PC-9 (cell line): Measurements from ENCODE around the gene TUBB2A.

Source experiments
- EZH2 ChIP-seq: fragments of 200-600 bp; sonication (generic); IDR thresholded peaks from 2 replicates; pipeline ENCODE4 v1.8.0; 2017; ENCODE audit warnings: antibody characterized with exemption, low read depth
- TF ChIP-seq, protein P1 (sequence below): fragments of 200-600 bp; sonication (generic); conservative IDR thresholded peaks from 2 replicates; pipeline ENCODE4 v1.6.1; 2017; ENCODE audit warnings: mixed run types, antibody characterized with exemption, mild to moderate bottlenecking, moderate library complexity

DNA sequence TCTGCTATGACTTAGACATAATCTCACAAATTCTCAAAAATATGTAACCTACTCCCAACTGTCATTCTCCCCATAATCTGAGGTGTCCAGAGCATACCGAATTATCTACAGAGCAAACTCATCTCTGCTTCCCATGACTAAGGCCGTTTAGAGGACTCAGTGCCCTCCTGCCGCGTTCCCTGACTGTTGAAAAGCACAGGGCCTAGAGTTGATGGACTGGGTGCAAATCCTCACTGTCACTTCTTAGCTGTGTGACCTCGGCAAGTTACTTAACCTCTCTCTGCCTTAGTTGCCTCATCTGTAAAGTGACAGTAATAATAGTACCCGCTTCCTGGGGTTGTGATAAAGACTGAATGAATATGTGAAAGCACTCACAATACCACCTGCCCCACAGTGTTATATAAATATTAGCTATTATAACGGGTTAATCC, 4.7 kb upstream of the TUBB2A start:
- TF ChIP-seq EZH2 = no peak
- TF ChIP-seq, protein P1, sequence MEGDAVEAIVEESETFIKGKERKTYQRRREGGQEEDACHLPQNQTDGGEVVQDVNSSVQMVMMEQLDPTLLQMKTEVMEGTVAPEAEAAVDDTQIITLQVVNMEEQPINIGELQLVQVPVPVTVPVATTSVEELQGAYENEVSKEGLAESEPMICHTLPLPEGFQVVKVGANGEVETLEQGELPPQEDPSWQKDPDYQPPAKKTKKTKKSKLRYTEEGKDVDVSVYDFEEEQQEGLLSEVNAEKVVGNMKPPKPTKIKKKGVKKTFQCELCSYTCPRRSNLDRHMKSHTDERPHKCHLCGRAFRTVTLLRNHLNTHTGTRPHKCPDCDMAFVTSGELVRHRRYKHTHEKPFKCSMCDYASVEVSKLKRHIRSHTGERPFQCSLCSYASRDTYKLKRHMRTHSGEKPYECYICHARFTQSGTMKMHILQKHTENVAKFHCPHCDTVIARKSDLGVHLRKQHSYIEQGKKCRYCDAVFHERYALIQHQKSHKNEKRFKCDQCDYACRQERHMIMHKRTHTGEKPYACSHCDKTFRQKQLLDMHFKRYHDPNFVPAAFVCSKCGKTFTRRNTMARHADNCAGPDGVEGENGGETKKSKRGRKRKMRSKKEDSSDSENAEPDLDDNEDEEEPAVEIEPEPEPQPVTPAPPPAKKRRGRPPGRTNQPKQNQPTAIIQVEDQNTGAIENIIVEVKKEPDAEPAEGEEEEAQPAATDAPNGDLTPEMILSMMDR = no peak
